GM23248 (cell line): ENCODE results near the gene ZC3H18. TPM values are rescaled to one million over a fixed set of nuclear protein-coding genes. Genes with fewer than 3 reads are reported as not detected.
"Not testable (repeated sequence)": the region's sequence is repeated elsewhere in the genome, so short reads cannot be mapped to it uniquely, and the experiment has no call there.

Source experiments
- DNase-seq: peaks from one replicate; pipeline ENCODE4 v3.0.0-alpha.2; 2015
- H2AFZ ChIP-seq: fragments of 200-600 bp; sonication (generic); 2 replicates; pipeline ENCODE4 v1.6.1; 2016; ENCODE audit warnings: antibody characterized with exemption
- H3F3A ChIP-seq: fragments of 200-600 bp; sonication (generic); 2 replicates; pipeline ENCODE4 v1.6.1; 2016; ENCODE audit warnings: mild to moderate bottlenecking, antibody characterized with exemption, mixed run types; ENCODE audit not compliant: insufficient read depth
- H3K27ac ChIP-seq: fragments of 200-600 bp; sonication (generic); 2 replicates; pipeline ENCODE4 v1.5.1; 2016; ENCODE audit warnings: mild to moderate bottlenecking
- H3K27me3 ChIP-seq: fragments of 200-600 bp; sonication (generic); replicated peaks from 2 replicates; pipeline ENCODE4 v1.6.1; 2016; ENCODE audit warnings: mild to moderate bottlenecking; ENCODE audit not compliant: insufficient read depth
- H3K36me3 ChIP-seq: fragments of 200-600 bp; sonication (generic); 2 replicates; pipeline ENCODE4 v1.6.1; 2016; ENCODE audit warnings: low read depth, mild to moderate bottlenecking
- H3K4me1 ChIP-seq: fragments of 200-600 bp; sonication (generic); 2 replicates; pipeline ENCODE4 v1.6.1; 2016; ENCODE audit warnings: mild to moderate bottlenecking; ENCODE audit not compliant: insufficient read depth
- H3K4me2 ChIP-seq: fragments of 200-600 bp; sonication (generic); one replicate; pipeline ENCODE4 v1.6.1; 2016; ENCODE audit warnings: mild to moderate bottlenecking; ENCODE audit not compliant: unreplicated experiment
- H3K4me3 ChIP-seq: fragments of 200-600 bp; sonication (generic); 2 replicates; pipeline ENCODE4 v1.5.1; 2016; ENCODE audit warnings: mild to moderate bottlenecking
- H3K79me2 ChIP-seq: fragments of 200-600 bp; sonication (generic); 2 replicates; pipeline ENCODE4 v1.6.1; 2016; ENCODE audit warnings: mild to moderate bottlenecking; ENCODE audit not compliant: insufficient read depth
- H3K9ac ChIP-seq: fragments of 200-600 bp; sonication (generic); 2 replicates; pipeline ENCODE4 v1.6.1; 2016; ENCODE audit warnings: mild to moderate bottlenecking
- H3K9me2 ChIP-seq: fragments of 200-600 bp; sonication (generic); 2 replicates; pipeline ENCODE4 v1.6.1; 2016; ENCODE audit warnings: mixed run types, mild to moderate bottlenecking, moderate library complexity; ENCODE audit not compliant: insufficient read depth
- H3K9me3 ChIP-seq: fragments of 200-600 bp; sonication (generic); one replicate; pipeline ENCODE4 v1.6.1; 2017; ENCODE audit warnings: low read depth
- H4K20me1 ChIP-seq: fragments of 200-600 bp; sonication (generic); 2 replicates; pipeline ENCODE4 v1.6.0; 2016; ENCODE audit not compliant: insufficient read depth
- EZH2 ChIP-seq: fragments of 200-600 bp; sonication (generic); IDR thresholded peaks from 2 replicates; pipeline ENCODE4 v1.6.1; 2018; ENCODE audit warnings: antibody characterized with exemption, mild to moderate bottlenecking; ENCODE audit not compliant: insufficient read depth, poor library complexity, severe bottlenecking
- EZH2phosphoT487 ChIP-seq: fragments of 200-600 bp; sonication (generic); IDR thresholded peaks from 2 replicates; pipeline ENCODE4 v1.6.1; 2018; ENCODE audit warnings: antibody characterized with exemption, moderate library complexity, mild to moderate bottlenecking, low read depth; ENCODE audit not compliant: insufficient read depth
- WGBS, 2 experiments: methylation state at CpG; one replicate each; pipeline ENCODE4 v1.1.6; 2015 to 2017; ENCODE audit warnings: low lambda C conversion rate in 2 of 2, low coverage in 1 of 2; ENCODE audit errors: missing lambda C conversion rate in 2 of 2; 5-methylcytosine and 5-hydroxymethylcytosine counted together
- in situ Hi-C: fragments of 300-500 bp; cut with MboI; formaldehyde crosslinking; loops from 2 replicates; pipeline ENCODE4 v1.15.0; 2020
- polyA plus RNA-seq: library from polyadenylated mRNA; unstranded; fragments of >200 nt; fragmentation: Nextera tagmentation; extraction: Ambion mirVana; gene quantifications from 2 replicates; pipeline ENCODE4 v1.2.1, GENCODE V29; 2016
- total RNA-seq: library from RNA; depleted of rRNA; stranded (reverse); fragments of >200 nt; shearing (Covaris generic); gene quantifications from 2 replicates; pipeline ENCODE4 v1.2.3, GENCODE V29; 2014

The ZC3H18 gene
- total and polyA plus RNA-seq, 2 experiments from 2014 or later, result 9.7 to 24.9 TPM

- H2AFZ ChIP-seq, result no peak overlapping the region
- H3K79me2 ChIP-seq, result 0 out of 2 replicates have a peak, but pooled peaks cover 8% of the 10 kb centered on the region
- no peaks in the 10 kb centered on the region for H3K27me3 ChIP-seq
- no peak overlapping the region for H3K9ac ChIP-seq
- 89 to 93% methylated on average over 6 of the region's 6 CpGs for WGBS, 2 experiments
- H3K9me2 ChIP-seq, result no peaks in the 10 kb centered on the region
- H3K4me2 ChIP-seq, result no peak overlapping the region
- no peaks in the 10 kb centered on the region for H3K4me1 ChIP-seq
- no peaks in the 10 kb centered on the region; the same call in 1 of the 2 replicates for H3F3A ChIP-seq
- in situ Hi-C loops, result no loop called here
- H3K4me3 ChIP-seq, result no peak overlapping the region
- peaks cover 9% of the 10 kb centered on the region; the same call in 1 of the 2 replicates for H3K36me3 ChIP-seq
- no peaks in the 10 kb centered on the region for H4K20me1 ChIP-seq
- H3K9me3 ChIP-seq, result no peaks in the 10 kb centered on the region
- no peak for TF ChIP-seq EZH2
- TF ChIP-seq EZH2phosphoT487, result no peak
- no peak for DNase-seq
- no peak overlapping the region for H3K27ac ChIP-seq
These were observed 37.9 kb downstream of the ZC3H18 start for GRCh38 chr16:88608076-88608475.

- H4K20me1 ChIP-seq, H3K27me3 ChIP-seq, H3K36me3 ChIP-seq, H3K79me2 ChIP-seq, H3K27ac ChIP-seq, H2AFZ ChIP-seq, H3F3A ChIP-seq, in situ Hi-C loops, H3K4me3 ChIP-seq, H3K4me1 ChIP-seq, H3K9me3 ChIP-seq, H3K9ac ChIP-seq, DNase-seq, H3K9me2 ChIP-seq, H3K4me2 ChIP-seq: not testable (repeated sequence)
- 94 to 99% methylated on average over 8 of the region's 8 CpGs for WGBS, 2 experiments
These were observed 39.2 kb downstream of the ZC3H18 start for GRCh38 chr16:88609426-88609825.

GRCh38 chr16:88610080-88610479 lies 39.9 kb downstream of the ZC3H18 start:
- no peak overlapping the region for H2AFZ ChIP-seq
- H3K79me2 ChIP-seq, result 0 out of 2 replicates have a peak, but pooled peaks cover 8% of the 10 kb centered on the region
- H3K4me2 ChIP-seq, result no peak overlapping the region
- no peak for DNase-seq
- no peak overlapping the region for H3K27ac ChIP-seq
- no peak overlapping the region for H3K9ac ChIP-seq
- TF ChIP-seq EZH2phosphoT487, result no peak
- no peak for TF ChIP-seq EZH2
- no peak overlapping the region for H3K4me3 ChIP-seq
- 73 to 78% methylated on average over 6 of the region's 6 CpGs for WGBS, 2 experiments
- no peaks in the 10 kb centered on the region for H3K9me2 ChIP-seq
- in situ Hi-C loops, result no loop called here
- H3F3A ChIP-seq, result no peaks in the 10 kb centered on the region; the same call in 1 of the 2 replicates
- H3K36me3 ChIP-seq, result peaks cover 9% of the 10 kb centered on the region; the same call in 1 of the 2 replicates
- H4K20me1 ChIP-seq, result no peaks in the 10 kb centered on the region
- no peaks in the 10 kb centered on the region for H3K4me1 ChIP-seq
- no peaks in the 10 kb centered on the region for H3K27me3 ChIP-seq
- H3K9me3 ChIP-seq, result no peaks in the 10 kb centered on the region

- in situ Hi-C loops, result no loop called here
- no peak for DNase-seq
- no peaks in the 10 kb centered on the region for H3K4me1 ChIP-seq
- no peak overlapping the region for H2AFZ ChIP-seq
- H3K27me3 ChIP-seq, result no peaks in the 10 kb centered on the region
- WGBS, 2 experiments, result 90 to 95% methylated on average over 39 to 49 of the region's 49 CpGs
- H3K9ac ChIP-seq, result no peak overlapping the region
- no peak overlapping the region for H3K27ac ChIP-seq
- no peaks in the 10 kb centered on the region; the same call in 1 of the 2 replicates for H3F3A ChIP-seq
- no peaks in the 10 kb centered on the region for H3K9me2 ChIP-seq
- no peak overlapping the region for H3K4me3 ChIP-seq
- peaks cover 9% of the 10 kb centered on the region; the same call in 1 of the 2 replicates for H3K36me3 ChIP-seq
- no peak overlapping the region for H3K4me2 ChIP-seq
- 0 out of 2 replicates have a peak, but pooled peaks cover 11% of the 10 kb centered on the region for H3K79me2 ChIP-seq
- no peak for TF ChIP-seq EZH2
- TF ChIP-seq EZH2phosphoT487, result no peak
- no peaks in the 10 kb centered on the region for H3K9me3 ChIP-seq
- H4K20me1 ChIP-seq, result no peaks in the 10 kb centered on the region
These were observed 41.0 kb downstream of the ZC3H18 start for GRCh38 chr16:88610909-88611812.
